MM.1S (cell line): ENCODE results near the gene PTPRN.

Source experiments
- DNase-seq: peaks from one replicate; pipeline ENCODE4 v3.0.0-alpha.2; 2015
- H2AFZ ChIP-seq: fragments of 300-600 bp; sonication (generic); 2 replicates; pipeline ENCODE4 v1.6.0; 2016; ENCODE audit warnings: antibody characterized with exemption, low read length
- H3F3A ChIP-seq: fragments of 300-600 bp; sonication (generic); 2 replicates; pipeline ENCODE4 v1.6.1; 2016; ENCODE audit warnings: mild to moderate bottlenecking, antibody characterized with exemption, low read length, moderate library complexity, mixed read lengths; ENCODE audit not compliant: insufficient read depth
- H3K27ac ChIP-seq: fragments of 300-600 bp; sonication (generic); 2 replicates; pipeline ENCODE4 v1.5.1; 2016; ENCODE audit warnings: mild to moderate bottlenecking, low read length
- H3K27me3 ChIP-seq: fragments of 300-600 bp; sonication (generic); replicated peaks from 2 replicates; pipeline ENCODE4 v1.6.0; 2016; ENCODE audit warnings: low read length; ENCODE audit not compliant: insufficient read depth
- H3K36me3 ChIP-seq: fragments of 300-600 bp; sonication (generic); replicated peaks from 2 replicates; pipeline ENCODE4 v1.6.1; 2016; ENCODE audit warnings: mild to moderate bottlenecking, low read length, mixed read lengths; ENCODE audit not compliant: insufficient read depth
- H3K4me1 ChIP-seq: fragments of 300-600 bp; sonication (generic); 2 replicates; pipeline ENCODE4 v1.6.1; 2016; ENCODE audit warnings: low read length, mixed read lengths
- H3K4me2 ChIP-seq: fragments of 300-600 bp; sonication (generic); 2 replicates; pipeline ENCODE4 v1.6.0; 2016; ENCODE audit warnings: low read depth, low read length
- H3K4me3 ChIP-seq: fragments of 300-600 bp; sonication (generic); 2 replicates; pipeline ENCODE4 v1.5.1; 2016; ENCODE audit warnings: low read length, mixed read lengths
- H3K79me2 ChIP-seq: fragments of 300-600 bp; sonication (generic); 2 replicates; pipeline ENCODE4 v1.6.1; 2016; ENCODE audit warnings: mixed run types, low read length, mixed read lengths
- H3K9ac ChIP-seq: fragments of 300-600 bp; sonication (generic); 2 replicates; pipeline ENCODE4 v1.6.1; 2016; ENCODE audit warnings: low read length, mixed read lengths
- H3K9me2 ChIP-seq: fragments of 300-600 bp; sonication (generic); replicated peaks from 2 replicates; pipeline ENCODE4 v1.6.1; 2016; ENCODE audit warnings: mild to moderate bottlenecking, low read length, mixed read lengths; ENCODE audit not compliant: insufficient read depth
- H3K9me3 ChIP-seq: fragments of 300-600 bp; sonication (generic); replicated peaks from 2 replicates; pipeline ENCODE4 v1.6.1; 2016; ENCODE audit warnings: mild to moderate bottlenecking, low read length, mixed read lengths; ENCODE audit not compliant: insufficient read depth
- H4K20me1 ChIP-seq: fragments of 300-600 bp; sonication (generic); 2 replicates; pipeline ENCODE4 v1.6.1; 2016; ENCODE audit warnings: mild to moderate bottlenecking, low read length, moderate library complexity, mixed read lengths; ENCODE audit not compliant: insufficient read depth
- CTCF ChIP-seq: fragments of 300-600 bp; sonication (generic); IDR thresholded peaks from 2 replicates; pipeline ENCODE4 v1.5.1; 2016; ENCODE audit warnings: antibody characterized with exemption, low read length, mixed read lengths
- EZH2 ChIP-seq: fragments of 300-600 bp; sonication (generic); optimal IDR thresholded peaks from 2 replicates; pipeline ENCODE3; 2017; ENCODE audit warnings: low read depth, mild to moderate bottlenecking, antibody characterized with exemption, low read length, mixed read lengths
- EZH2phosphoT487 ChIP-seq: fragments of 300-600 bp; sonication (generic); IDR thresholded peaks from 2 replicates; pipeline ENCODE4 v1.6.1; 2018; ENCODE audit warnings: antibody characterized with exemption, low read length

PTPRN gene

DNA sequence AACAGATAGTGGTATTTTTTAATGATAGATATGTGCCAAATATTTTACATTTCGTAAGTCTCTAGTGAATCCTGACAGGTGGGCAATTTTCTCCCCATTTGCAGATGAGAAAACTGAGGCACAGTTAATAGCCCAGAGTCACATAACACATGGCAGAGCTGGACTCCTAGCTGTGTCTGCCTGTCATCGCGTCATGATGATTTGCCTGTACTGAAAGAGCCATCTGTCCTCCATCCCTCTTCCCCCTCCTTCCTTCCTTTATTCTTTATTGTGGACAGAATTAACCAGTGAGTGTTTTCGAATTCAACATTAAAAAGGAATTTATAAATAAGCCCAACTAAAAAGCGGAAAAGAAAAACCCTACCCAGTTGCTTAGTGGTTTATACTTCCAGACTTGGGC lies 26.8 kb downstream of the PTPRN start:
- Histone ChIP-seq H4K20me1 (no peaks in the 10 kb centered on the region), H3K27ac (no peak overlapping the region), H3K9me2 (no peaks in the 10 kb centered on the region), H3K9ac (no peak overlapping the region), H3F3A (peaks cover 15% of the 10 kb centered on the region), H3K27me3 (no peaks in the 10 kb centered on the region), H3K4me1 (peaks cover 17% of the 10 kb centered on the region), H3K9me3 (no peaks in the 10 kb centered on the region), H3K4me2 (no peak overlapping the region), H3K36me3 (no peaks in the 10 kb centered on the region), H3K79me2 (peaks cover 10% of the 10 kb centered on the region), H2AFZ (no peak overlapping the region), H3K4me3 (no peak overlapping the region)
- TF ChIP-seq EZH2: no peak
- no peak for TF ChIP-seq CTCF
- TF ChIP-seq EZH2phosphoT487: no peak
- DNase-seq: no peak

GRCh38 chr2:219281588-219281987 lies 27.6 kb downstream of the PTPRN start:
- Histone ChIP-seq H3K27me3 (no peaks in the 10 kb centered on the region), H3K9me3 (no peaks in the 10 kb centered on the region), H3F3A (peaks cover 15% of the 10 kb centered on the region), H3K4me3 (no peak overlapping the region), H3K9me2 (no peaks in the 10 kb centered on the region), H3K36me3 (no peaks in the 10 kb centered on the region), H3K27ac (no peak overlapping the region), H3K79me2 (peaks cover 10% of the 10 kb centered on the region), H3K4me2 (no peak overlapping the region), H2AFZ (no peak overlapping the region), H4K20me1 (no peaks in the 10 kb centered on the region), H3K9ac (no peak overlapping the region), H3K4me1 (peaks cover 21% of the 10 kb centered on the region)
- no peak for DNase-seq
- TF ChIP-seq EZH2 (no peak), CTCF (no peak), EZH2phosphoT487 (no peak)

DNA sequence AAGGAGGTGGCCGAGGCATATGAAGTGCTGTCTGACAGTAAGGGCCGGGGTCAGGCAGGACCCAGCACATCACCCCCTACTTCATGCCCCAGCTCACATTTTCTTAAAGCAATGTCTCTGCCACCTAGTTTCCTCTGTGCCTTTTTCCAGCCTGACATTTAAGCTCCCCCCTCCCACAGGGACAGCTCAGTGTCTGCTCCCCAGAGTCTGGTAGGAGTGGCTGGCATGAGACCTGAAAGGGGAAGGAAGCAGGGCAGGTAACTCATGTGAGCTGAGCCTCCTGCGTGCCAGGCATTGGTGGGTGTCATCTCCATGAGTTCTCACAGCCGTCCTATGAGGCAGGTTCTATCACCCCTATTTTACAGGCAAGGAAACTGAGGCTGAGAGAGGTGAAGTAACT lies 28.6 kb downstream of the PTPRN start:
- no peak overlapping the region for H3K27ac ChIP-seq
- peaks cover 15% of the 10 kb centered on the region for H3F3A ChIP-seq
- TF ChIP-seq CTCF (no peak), EZH2phosphoT487 (no peak), EZH2 (no peak)
- 0 out of 2 replicates have a peak overlapping the region, but pooled peaks have one; percentile 58 for H3K4me2 ChIP-seq
- H3K79me2 ChIP-seq: peaks cover 10% of the 10 kb centered on the region
- no peaks in the 10 kb centered on the region for H3K9me3 ChIP-seq
- H3K9ac ChIP-seq: 0 out of 2 replicates have a peak overlapping the region, but pooled peaks have one; percentile 96
- H4K20me1 ChIP-seq: no peaks in the 10 kb centered on the region
- H3K36me3 ChIP-seq: no peaks in the 10 kb centered on the region
- H3K9me2 ChIP-seq: no peaks in the 10 kb centered on the region
- H2AFZ ChIP-seq: no peak overlapping the region
- no peaks in the 10 kb centered on the region for H3K27me3 ChIP-seq
- no peak for DNase-seq
- H3K4me3 ChIP-seq: no peak overlapping the region
- H3K4me1 ChIP-seq: peaks cover 21% of the 10 kb centered on the region
